GM18861 (cell line): Measurements from ENCODE around the gene COL4A3.
A peak's percentile ranks its signal among the peaks of the same experiment; 100 is the strongest.

Experiments used
- ATAC-seq: cut with Tn5 transposase; IDR thresholded peaks from one replicate; pipeline ENCODE4 v1.9.1; 2021; ENCODE audit not compliant: unreplicated experiment

COL4A3 gene

GRCh38 chr2:227285741-227286236, 121.4 kb downstream of the COL4A3 start:
- no peak for ATAC-seq

GRCh38 chr2:227287771-227288170, 123.3 kb downstream of the COL4A3 start:
- ATAC-seq, result no peak

- no peak for ATAC-seq
Observed at GRCh38 chr2:227292314-227292713, 127.9 kb downstream of the COL4A3 start.

GRCh38 chr2:227293531-227293930, 129.1 kb downstream of the COL4A3 start:
- ATAC-seq, result no peak

GRCh38 chr2:227295806-227296205, 131.4 kb downstream of the COL4A3 start:
- ATAC-seq, result no peak

GRCh38 chr2:227296671-227297405, 132.4 kb downstream of the COL4A3 start:
- no peak for ATAC-seq

- no peak for ATAC-seq
Observed at GRCh38 chr2:227301523-227301922, 137.1 kb downstream of the COL4A3 start.

- peak; percentile 57 for ATAC-seq
Observed at GRCh38 chr2:227308784-227309183, 144.4 kb downstream of the COL4A3 start.

GRCh38 chr2:227310756-227311110, 146.3 kb downstream of the COL4A3 start:
- no peak for ATAC-seq

- ATAC-seq, result no peak
Observed at GRCh38 chr2:227311861-227312506, 147.6 kb downstream of the COL4A3 start.

GRCh38 chr2:227312579-227312978, 148.2 kb downstream of the COL4A3 start:
- no peak for ATAC-seq

GRCh38 chr2:227313310-227313709, 148.9 kb downstream of the COL4A3 start:
- no peak for ATAC-seq

- no peak for ATAC-seq
Observed at GRCh38 chr2:227317834-227318233, 153.4 kb downstream of the COL4A3 start.

GRCh38 chr2:227320305-227321094, 156.1 kb downstream of the COL4A3 start:
- ATAC-seq, result no peak

GRCh38 chr2:227322530-227323205, 158.2 kb downstream of the COL4A3 start:
- no peak for ATAC-seq

GRCh38 chr2:227323818-227324217, 159.4 kb downstream of the COL4A3 start:
- no peak for ATAC-seq

- no peak for ATAC-seq
Observed at GRCh38 chr2:227324642-227324994, 160.2 kb downstream of the COL4A3 start.

- peak; percentile 97 for ATAC-seq
Observed at GRCh38 chr2:227324995-227325838, 160.8 kb downstream of the COL4A3 start, which contains the start of gene MFF. TSS of gene MFF (plus strand) at chr2:227325251. CDS start at chr2:227330666, 5,415 bp downstream.

GRCh38 chr2:227325839-227326195, 161.4 kb downstream of the COL4A3 start:
- no peak for ATAC-seq

- ATAC-seq, result no peak
Observed at GRCh38 chr2:227326783-227327182, 162.4 kb downstream of the COL4A3 start.
